ENCODE data around the gene TSHB. TPM values are rescaled to one million over a fixed set of nuclear protein-coding genes. Genes with fewer than 3 reads are reported as not detected.

The TSHB gene
- total RNA-seq, 1 experiment from 2014 or later = not detected

DNA sequence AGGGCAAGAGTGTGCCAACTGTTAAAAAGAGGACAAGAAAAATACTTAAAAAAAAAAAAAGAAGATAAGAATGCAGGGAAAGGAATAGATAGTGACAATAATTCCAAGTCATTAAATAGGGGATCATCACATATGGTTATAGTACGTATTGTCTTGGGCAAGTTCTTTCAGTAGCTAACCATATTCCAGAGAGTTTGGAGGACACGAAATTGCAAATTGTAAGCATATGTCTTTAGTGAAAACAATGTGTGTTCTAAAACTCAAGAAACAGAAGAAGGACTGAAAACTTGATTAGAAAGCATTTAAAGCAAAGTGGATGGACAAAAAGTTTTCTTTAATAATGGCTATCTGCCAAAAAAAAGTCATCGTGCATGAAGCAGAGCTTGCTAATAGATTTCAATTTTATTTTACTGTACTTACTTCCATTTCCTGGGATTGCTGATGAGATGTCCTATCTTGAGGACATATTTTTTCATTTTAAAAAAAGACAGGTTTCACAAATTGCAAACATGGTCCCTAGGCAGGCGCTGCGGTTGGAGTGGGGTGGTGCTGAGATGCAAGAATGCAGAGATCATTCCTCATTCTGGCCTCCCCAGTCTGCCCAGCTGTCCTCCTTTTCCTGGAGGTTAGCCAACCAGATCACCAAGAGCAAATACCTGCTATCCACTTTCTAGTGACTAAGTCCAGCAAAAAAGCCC lies 47.8 kb downstream of the TSHB start:
- no peak for DNase-seq (ENCODE audit: low read depth)
- in situ Hi-C loops (cut with HindIII; ENCODE audit: low pct_unique_long_range_greater_than_20kb, low sequenced_read_pairs) = no loop called here

DNA sequence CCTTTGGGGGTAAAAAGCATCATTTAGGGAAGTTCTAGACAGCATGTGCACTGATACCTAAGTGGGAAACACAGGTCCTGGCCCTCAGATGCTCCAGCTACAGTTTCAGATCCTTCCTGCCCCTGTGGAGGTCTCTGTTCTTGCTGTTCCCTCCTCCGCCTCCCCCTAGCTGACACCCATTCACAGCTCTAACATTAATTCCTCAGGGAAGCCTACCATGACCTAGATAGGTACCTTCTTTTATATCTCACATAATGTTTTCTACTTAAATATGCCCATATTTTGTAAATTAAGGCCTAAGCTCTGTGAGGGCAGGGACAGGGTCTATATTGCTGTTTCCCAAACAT lies 48.3 kb downstream of the TSHB start:
- DNase-seq (ENCODE audit: low read depth) = no peak
- in situ Hi-C loops (cut with HindIII; ENCODE audit: low pct_unique_long_range_greater_than_20kb, low sequenced_read_pairs) = no loop called here

GRCh38 chr1:115078708-115079107 lies 49.1 kb downstream of the TSHB start:
- no peak for DNase-seq (ENCODE audit: low read depth)
- in situ Hi-C loops (cut with HindIII; ENCODE audit: low pct_unique_long_range_greater_than_20kb, low sequenced_read_pairs) = no loop called here

- in situ Hi-C loops (cut with HindIII; ENCODE audit: low pct_unique_long_range_greater_than_20kb, low sequenced_read_pairs) = no loop called here
- no peak for DNase-seq (ENCODE audit: low read depth)
Observed at GRCh38 chr1:115082949-115083348, 53.3 kb downstream of the TSHB start.

Other genes with a start within 250 kb of the TSHB start
- 23.2 and 89.6 TPM in 2 replicates for gene SIKE1, start 249.1 kb upstream of the TSHB start, total RNA-seq (2014; rRNA removed; shearing (Covaris generic); ENCODE audit: low replicate concordance)
- gene SYCP1, start 175.0 kb upstream of the TSHB start, total RNA-seq (2014; rRNA removed; shearing (Covaris generic); ENCODE audit: low replicate concordance) = not detected in 2 replicates
- 6.0 and 11.5 TPM in 2 replicates for gene TSPAN2, start 59.7 kb downstream of the TSHB start, total RNA-seq (2014; rRNA removed; shearing (Covaris generic); ENCODE audit: low replicate concordance)

Measured in Caki2 (cell line).